ENCODE data around the gene KIF26B. TPM values are rescaled to one million over a fixed set of nuclear protein-coding genes. Genes with fewer than 3 reads are reported as not detected.
"Not testable (repeated sequence)": the region's sequence is repeated elsewhere in the genome, so short reads cannot be mapped to it uniquely, and the experiment has no call there.

The KIF26B gene
- total and polyA plus RNA-seq, 8 donors: 0.27 to 4.5 (median 0.63) TPM

DNA sequence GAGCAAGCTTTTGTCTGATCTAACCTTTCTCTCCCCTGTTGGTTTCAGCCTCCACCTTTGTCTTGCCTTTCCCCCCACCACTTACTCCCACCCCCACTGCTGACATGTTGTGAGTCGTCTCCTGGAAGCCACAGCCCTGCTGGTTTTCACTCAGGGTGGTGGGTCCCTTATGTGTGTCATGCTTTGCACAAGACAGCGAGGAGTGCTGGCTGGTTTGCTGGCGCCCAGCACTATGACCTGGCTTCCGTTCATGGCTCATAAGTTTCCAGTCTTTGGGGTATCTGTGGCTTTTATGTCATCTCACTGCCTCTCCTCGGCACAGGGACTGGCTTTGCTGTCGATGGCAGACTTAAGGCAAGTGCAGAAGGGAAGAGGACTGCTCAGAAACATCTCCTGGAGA lies 177.7 kb downstream of the KIF26B start:
- Histone ChIP-seq H3K4me3 (no peak overlapping the region), H3K36me3 (no peaks in the 10 kb centered on the region), H3K9me3 (no peaks in the 10 kb centered on the region), H3K27me3 (no peaks in the 10 kb centered on the region), H3K27ac (no peak overlapping the region), H3K4me1 (no peaks in the 10 kb centered on the region)
- TF ChIP-seq, protein P1, sequence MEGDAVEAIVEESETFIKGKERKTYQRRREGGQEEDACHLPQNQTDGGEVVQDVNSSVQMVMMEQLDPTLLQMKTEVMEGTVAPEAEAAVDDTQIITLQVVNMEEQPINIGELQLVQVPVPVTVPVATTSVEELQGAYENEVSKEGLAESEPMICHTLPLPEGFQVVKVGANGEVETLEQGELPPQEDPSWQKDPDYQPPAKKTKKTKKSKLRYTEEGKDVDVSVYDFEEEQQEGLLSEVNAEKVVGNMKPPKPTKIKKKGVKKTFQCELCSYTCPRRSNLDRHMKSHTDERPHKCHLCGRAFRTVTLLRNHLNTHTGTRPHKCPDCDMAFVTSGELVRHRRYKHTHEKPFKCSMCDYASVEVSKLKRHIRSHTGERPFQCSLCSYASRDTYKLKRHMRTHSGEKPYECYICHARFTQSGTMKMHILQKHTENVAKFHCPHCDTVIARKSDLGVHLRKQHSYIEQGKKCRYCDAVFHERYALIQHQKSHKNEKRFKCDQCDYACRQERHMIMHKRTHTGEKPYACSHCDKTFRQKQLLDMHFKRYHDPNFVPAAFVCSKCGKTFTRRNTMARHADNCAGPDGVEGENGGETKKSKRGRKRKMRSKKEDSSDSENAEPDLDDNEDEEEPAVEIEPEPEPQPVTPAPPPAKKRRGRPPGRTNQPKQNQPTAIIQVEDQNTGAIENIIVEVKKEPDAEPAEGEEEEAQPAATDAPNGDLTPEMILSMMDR (IDR thresholded peaks at IDR 0.05): no peak
- WGBS, 2 donors: 76 to 80% methylated on average over 6 of the region's 6 CpGs
- DNase-seq: no peak
- intact Hi-C loops (cut with DNase I): no loop called here
- FAIRE-seq: no peak
- no peak for ATAC-seq

DNA sequence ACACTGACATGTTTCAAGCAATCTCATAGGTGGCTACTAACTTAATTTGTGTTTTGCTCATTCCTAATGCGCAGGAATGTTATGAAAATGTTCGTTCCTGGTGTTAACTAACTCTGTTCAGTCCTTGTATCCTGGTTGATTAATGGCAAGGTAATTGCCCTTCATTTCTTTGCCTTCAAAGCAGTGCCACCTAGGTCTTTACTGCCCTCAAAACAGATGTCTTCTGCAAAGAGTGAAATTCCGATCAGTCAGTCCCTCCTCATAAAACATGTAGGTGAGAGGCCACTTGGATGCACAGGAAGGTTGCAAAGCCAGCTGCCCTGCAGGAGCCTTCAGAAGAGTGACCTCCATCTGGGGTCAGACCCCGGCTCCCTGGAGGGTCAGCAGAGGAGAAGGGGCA lies 179.4 kb downstream of the KIF26B start:
- DNase-seq: no peak
- Histone ChIP-seq H3K27me3 (no peaks in the 10 kb centered on the region), H3K27ac (no peak overlapping the region), H3K36me3 (no peaks in the 10 kb centered on the region), H3K4me3 (no peak overlapping the region), H3K9me3 (no peaks in the 10 kb centered on the region), H3K4me1 (no peaks in the 10 kb centered on the region)
- FAIRE-seq: no peak
- intact Hi-C loops (cut with DNase I): no loop called here
- WGBS, 2 donors: 68 to 77% methylated on average over 4 of the region's 4 CpGs
- no peak for ATAC-seq
- TF ChIP-seq, protein P1 (IDR thresholded peaks at IDR 0.05): no peak

DNA sequence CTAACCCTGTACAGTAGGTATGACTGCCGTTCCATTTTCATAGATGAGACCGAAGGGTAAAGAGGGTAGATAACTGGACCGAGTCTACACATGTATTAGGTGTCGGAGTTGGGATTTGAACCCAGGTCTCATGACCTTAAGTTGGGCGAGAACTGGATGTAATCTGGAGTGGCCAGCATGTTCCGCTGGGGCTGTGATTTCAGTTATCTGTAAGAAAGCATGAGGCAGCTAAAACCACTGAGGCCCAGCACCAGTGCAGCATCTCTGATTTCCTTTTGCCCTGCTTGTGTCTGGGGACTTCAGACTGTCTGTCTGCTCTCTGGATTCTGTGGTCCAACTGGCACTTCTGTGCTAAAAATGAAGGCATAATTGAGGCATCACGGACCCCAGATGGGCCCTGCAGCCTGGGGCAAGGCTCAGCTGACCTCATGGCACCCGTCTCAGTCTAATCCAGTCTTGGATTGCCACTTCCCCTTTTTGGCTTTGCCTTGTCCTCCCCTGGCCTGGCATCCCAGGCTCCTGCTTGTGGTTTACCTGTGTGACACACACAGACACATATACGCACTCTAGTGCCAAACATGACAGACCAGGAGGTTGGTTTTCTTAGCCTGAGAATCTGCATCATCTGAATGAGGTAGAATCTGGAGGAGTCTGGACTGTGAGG lies 180.2 kb downstream of the KIF26B start:
- FAIRE-seq (no peak), ATAC-seq (no peak), DNase-seq (no peak)
- WGBS, 2 donors: 81 to 89% methylated on average over 9 of the region's 9 CpGs
- Histone ChIP-seq H3K9me3 (no peaks in the 10 kb centered on the region), H3K4me1 (no peaks in the 10 kb centered on the region), H3K27ac (no peak overlapping the region), H3K4me3 (no peak overlapping the region), H3K36me3 (no peaks in the 10 kb centered on the region), H3K27me3 (no peaks in the 10 kb centered on the region)
- intact Hi-C loops (cut with DNase I): no loop called here
- TF ChIP-seq, protein P1 (IDR thresholded peaks at IDR 0.05): no peak

DNA sequence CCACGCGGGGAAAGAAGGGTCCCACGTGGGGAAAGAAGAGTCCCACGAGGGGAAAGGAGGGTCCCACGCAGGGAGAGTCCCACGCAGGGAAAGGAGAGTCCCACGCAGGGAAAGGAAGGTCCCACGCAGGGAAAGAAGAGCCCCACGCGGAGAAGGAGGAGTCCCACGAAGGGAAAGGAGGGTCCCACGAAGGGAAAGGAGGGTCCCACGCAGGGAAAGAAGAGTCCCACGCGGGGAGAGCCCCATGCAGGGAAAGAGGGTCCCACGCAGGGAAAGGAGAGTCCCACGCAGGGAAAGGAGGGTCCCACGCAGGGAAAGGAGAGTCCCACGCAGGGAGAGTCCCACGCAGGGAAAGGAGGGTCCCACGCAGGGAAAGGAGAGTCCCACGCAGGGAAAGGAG lies 180.9 kb downstream of the KIF26B start:
- intact Hi-C loops (cut with DNase I); H3K4me1 ChIP-seq; H3K27ac ChIP-seq; ATAC-seq; DNase-seq; H3K4me3 ChIP-seq; H3K27me3 ChIP-seq; FAIRE-seq; H3K36me3 ChIP-seq; H3K9me3 ChIP-seq: not testable (repeated sequence)
- 63 to 76% methylated on average over 21 to 22 of the region's 22 CpGs for WGBS, 2 donors

DNA sequence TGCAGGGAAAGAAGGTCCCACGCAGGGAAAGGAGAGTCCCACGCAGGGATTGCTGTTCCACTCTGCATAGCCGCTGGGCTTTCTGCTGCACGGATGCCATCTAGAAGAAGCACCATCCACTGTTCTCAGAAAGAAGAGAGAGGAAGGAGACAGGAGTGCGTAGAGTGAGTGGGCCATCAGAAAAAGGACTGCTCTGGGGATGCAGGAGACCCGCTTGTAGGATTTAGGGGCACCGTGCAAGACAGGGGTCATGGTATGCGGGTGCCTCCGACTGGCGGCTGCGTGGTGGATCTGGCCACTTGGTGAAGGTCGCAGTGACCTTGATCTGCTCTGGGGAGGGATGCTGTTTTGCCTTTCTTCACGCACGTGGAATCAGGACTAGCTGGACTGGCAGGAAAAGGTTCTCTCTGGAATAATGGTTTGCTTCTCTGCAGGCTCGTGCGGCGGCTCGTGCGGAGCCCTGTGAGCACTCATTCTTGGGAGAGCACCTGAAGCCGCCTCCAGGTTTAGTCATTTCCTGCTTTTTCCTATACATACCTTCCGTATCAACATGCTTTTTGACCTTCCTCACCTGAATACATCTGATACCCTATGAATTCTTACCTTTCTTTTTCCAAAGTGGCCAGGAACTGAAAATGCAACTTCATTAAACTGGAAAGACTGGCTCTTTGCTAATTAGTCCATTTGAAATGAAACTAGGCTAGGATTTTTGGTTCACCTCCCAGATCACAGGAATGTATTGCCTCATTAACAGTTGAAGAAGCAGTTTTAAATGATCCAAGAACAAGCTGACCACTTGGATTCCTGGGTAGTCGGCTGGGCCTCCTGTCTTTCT lies 181.6 kb downstream of the KIF26B start:
- Histone ChIP-seq H3K27me3 (no peaks in the 10 kb centered on the region), H3K4me1 (no peaks in the 10 kb centered on the region), H3K36me3 (no peaks in the 10 kb centered on the region), H3K9me3 (no peaks in the 10 kb centered on the region), H3K27ac (no peak overlapping the region), H3K4me3 (no peak overlapping the region)
- ATAC-seq: peak in 3 of 4 donors; percentile 27 to 66 (median 39)
- intact Hi-C loops (cut with DNase I): no loop called here
- DNase-seq: no peak
- TF ChIP-seq, protein P1 (IDR thresholded peaks at IDR 0.05): no peak
- no peak for FAIRE-seq
- WGBS, 2 donors: 41 to 52% methylated on average over 22 of the region's 22 CpGs

DNA sequence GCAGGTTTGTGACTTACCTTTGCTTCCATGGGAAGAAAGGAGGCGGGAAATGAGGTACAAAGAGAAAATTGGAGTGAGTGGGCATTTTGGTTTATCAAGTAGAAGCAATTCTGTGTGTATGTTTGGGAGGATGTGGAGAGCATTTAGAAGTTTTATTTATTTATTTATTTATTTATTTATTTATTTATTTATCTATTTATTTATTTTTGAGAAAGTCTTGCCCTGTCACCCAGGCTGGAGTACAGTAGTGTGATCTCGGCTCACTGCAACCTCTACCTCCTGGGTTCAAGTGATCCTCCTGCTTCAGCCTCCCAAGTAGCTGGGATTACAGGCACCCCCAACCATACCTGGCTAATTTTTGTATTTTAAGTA lies 182.2 kb downstream of the KIF26B start:
- H3K4me1 ChIP-seq; H3K27me3 ChIP-seq; DNase-seq; H3K36me3 ChIP-seq; H3K4me3 ChIP-seq; intact Hi-C loops (cut with DNase I); FAIRE-seq; H3K27ac ChIP-seq; H3K9me3 ChIP-seq; ATAC-seq: not testable (repeated sequence)
- 90 to 92% methylated on average over 2 of the region's 2 CpGs for WGBS, 2 donors

All from pancreas (tissue), 10 donors.